WI38 (cell line): Measurements from ENCODE around the gene BIN1.

ENCODE experiments used
- H3K4me3 ChIP-seq: 2 replicates; pipeline ENCODE4 v1.5.1; 2011; ENCODE audit warnings: low read depth, mild to moderate bottlenecking, control low read depth, low read length
- TF ChIP-seq, protein P1 (sequence below): IDR thresholded peaks from 2 replicates; pipeline ENCODE4 v1.5.1; 2012; ENCODE audit warnings: low read depth, mild to moderate bottlenecking, control low read depth, low read length

The BIN1 gene

GRCh38 chr2:127103243-127104165 lies 3.5 kb downstream of the BIN1 start:
- TF ChIP-seq, protein P1, sequence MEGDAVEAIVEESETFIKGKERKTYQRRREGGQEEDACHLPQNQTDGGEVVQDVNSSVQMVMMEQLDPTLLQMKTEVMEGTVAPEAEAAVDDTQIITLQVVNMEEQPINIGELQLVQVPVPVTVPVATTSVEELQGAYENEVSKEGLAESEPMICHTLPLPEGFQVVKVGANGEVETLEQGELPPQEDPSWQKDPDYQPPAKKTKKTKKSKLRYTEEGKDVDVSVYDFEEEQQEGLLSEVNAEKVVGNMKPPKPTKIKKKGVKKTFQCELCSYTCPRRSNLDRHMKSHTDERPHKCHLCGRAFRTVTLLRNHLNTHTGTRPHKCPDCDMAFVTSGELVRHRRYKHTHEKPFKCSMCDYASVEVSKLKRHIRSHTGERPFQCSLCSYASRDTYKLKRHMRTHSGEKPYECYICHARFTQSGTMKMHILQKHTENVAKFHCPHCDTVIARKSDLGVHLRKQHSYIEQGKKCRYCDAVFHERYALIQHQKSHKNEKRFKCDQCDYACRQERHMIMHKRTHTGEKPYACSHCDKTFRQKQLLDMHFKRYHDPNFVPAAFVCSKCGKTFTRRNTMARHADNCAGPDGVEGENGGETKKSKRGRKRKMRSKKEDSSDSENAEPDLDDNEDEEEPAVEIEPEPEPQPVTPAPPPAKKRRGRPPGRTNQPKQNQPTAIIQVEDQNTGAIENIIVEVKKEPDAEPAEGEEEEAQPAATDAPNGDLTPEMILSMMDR, result no peak
- H3K4me3 ChIP-seq, result no peak overlapping the region

- TF ChIP-seq, protein P1, result no peak
- H3K4me3 ChIP-seq, result no peak overlapping the region
Observed at GRCh38 chr2:127102521-127103242, 4.3 kb downstream of the BIN1 start.

GRCh38 chr2:127101756-127102477 lies 5.0 kb downstream of the BIN1 start:
- no peak overlapping the region for H3K4me3 ChIP-seq

DNA sequence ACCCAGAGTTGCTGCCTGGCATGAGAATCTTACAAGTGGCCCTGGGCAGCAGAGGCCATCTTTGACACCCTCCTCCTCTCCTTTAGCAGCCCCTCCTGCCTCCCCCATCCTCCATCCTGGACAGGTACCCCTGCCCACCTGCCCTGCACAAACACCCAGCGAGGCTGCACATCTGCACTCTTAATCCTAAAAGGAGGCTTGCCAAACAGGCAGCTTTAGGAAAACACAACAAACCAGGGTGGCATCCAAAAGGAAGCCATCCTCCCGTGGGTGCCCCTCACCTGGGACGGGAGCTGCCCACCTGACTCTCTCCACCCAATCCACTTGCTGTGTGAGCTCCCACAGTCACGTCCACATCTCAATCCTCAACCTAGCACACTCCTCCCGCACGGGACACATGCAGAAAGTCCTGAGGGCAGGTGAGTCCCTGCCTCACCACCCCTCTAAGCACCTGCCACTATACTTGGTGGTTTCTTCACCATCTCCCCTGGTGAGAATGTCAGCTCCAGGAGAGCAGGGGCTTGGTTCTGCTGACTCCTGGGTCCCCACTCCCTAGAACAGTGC lies 5.8 kb downstream of the BIN1 start:
- TF ChIP-seq, protein P1, result no peak
- no peak overlapping the region for H3K4me3 ChIP-seq

More at GRCh38 chr2:127101756-127102477, 5.0 kb downstream of the BIN1 start:
- TF ChIP-seq, protein P1, result no peak

- TF ChIP-seq, protein P1, result no peak
- H3K4me3 ChIP-seq, result no peak overlapping the region
Observed at GRCh38 chr2:127100251-127101047, 6.5 kb downstream of the BIN1 start.

DNA sequence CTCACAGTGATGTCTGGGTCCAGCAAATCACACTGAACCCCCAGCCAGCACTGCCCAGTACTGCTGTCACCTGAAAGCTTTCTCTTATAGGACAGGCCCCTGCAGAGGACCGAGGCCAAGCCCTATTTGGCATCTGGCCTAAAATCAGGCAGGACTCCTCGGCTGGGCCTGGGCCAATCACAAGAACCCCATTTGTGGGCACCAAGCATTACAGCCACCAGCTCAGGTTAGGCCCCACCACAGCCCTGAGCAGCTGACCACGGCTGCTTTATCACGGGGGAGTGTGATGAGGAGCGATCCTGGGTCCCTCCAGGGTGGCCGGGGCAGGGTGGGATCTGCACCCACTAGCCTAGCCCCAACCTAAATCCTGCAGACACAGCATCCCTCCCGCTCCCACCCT lies 8.2 kb downstream of the BIN1 start:
- H3K4me3 ChIP-seq, result no peak overlapping the region
- TF ChIP-seq, protein P1, result no peak
